NCI-H2107 treated with DMSO at 0.1 percent for 48 hours (cell line): ENCODE data around the gene LIPC.

Experiments
- DNase-seq: peaks from one replicate; lab custom pipeline; 2025; ENCODE audit not compliant: unreplicated experiment; lab: John Stamatoyannopoulos, UW

Gene LIPC

DNA sequence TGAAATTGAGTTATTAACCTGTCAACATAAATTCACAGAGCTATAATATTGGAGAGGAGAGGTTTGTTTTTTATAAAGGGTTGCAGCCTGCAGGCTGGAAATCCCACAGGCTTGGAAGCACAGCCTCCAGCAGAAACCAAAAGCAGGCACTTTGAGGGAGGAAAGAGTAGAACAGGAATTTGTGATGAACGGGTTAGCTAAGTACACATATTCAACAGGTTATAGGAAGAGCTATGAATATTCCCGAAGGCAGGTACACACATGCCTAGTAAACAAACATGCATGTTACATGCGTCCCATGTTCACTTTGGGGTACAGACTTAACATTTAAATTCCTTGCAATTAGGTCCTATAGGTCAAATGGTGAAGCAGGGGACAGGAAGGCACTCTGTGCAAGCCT, 25.9 kb upstream of the LIPC start:
- DNase-seq, result no peak

DNA sequence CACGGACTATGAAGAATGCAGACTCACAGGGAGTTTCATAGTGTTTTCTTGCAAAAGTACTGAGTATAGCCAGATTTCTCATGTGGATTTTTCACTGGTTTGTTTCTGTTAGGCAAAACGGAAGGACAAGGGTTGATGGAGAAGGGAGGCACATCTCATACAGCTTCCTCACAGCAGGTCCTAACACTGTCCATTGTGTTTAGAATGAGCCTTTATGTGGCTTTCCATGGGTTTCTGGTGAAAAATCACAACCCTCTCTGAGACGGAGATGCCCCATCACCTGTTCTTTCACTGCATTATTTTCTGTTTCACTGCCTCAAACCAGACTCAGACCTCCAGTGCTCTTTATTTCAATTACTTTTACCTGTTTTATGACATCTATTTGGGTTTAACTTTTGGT, 25.0 kb upstream of the LIPC start:
- DNase-seq, result no peak

DNA sequence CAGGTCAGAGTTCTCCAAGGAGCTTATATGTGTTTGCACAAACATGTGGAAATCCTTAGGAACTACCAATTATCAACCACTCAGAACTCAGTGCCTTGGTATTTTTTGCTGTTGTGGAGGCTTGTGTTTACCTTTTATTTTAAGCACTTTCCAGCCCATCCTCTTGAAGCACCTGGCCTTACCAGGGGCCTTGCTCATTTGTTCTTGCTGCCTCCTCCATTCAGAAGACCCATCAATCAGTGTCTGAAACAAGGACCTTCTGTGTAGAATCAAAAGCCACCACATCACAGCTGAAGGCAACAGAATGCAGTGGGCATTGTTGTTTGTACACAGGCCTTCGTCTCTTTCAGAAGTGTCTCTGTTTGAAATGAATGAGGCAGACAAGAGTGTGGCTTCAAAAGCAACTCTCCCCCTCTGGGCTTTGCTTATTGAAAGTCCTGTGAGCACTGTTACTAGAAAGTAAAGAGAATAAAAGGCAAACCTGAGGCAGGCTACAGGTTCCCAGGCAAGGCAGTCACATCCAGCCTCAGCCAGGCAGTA, 24.5 kb upstream of the LIPC start:
- peak; percentile 28 for DNase-seq

DNA sequence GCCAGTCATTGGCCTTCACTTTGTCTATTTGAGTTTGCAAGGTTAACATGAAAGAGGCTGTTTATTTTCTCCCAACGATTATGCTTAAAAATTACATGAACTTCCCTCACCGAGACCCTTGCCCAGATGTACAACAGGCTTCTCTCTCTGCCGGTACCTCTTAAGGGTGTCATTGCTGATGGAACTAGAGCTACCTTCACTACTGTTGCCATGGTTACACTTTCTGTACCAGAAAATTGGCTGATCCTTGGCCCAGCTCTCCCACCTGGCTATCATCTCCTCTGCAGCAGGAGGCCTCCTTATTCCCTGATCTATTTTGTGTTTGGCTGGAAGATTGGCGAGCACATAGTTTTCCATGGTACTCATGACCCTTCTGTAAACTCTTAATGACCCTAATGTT, 24.0 kb upstream of the LIPC start:
- DNase-seq, result no peak

DNA sequence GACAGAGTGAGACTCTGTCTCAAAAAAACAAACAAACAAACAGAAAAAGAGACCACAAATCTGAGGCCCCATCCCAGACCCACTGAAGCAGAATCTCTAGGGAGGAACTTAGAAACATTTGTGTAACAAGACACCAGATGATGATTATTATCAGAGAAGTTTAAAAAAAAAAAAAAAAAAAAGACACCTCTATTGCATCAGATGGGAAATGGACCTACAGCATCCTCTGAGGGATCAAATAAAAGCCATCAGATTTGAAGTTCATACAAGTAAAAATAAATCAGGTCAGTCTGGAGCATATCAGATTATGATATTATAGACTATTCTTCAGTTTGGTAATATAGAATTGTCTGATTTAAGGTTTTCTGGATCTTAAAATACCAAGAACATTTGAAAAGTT, 21.9 kb upstream of the LIPC start:
- DNase-seq, result peak; percentile 2

DNA sequence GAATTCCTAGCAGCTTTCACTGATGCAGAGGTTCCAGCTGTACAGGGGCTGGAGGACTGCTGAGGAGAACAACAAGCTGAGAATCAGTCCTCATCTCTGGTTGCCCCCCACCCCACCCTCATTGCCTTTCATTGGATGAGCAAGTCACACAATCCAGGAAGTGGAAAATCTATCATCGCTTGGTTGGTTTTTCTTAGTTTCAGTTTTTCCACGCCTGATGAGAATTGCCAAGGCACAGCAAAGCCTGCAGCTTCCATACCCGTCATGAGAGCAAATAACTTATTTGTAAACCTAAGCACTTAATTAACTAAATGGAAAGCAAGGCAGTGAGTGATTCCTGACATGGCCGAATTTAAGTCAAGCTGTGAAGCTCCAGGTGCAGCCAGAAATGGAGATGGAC, 21.4 kb upstream of the LIPC start:
- DNase-seq, result peak; percentile 73

DNA sequence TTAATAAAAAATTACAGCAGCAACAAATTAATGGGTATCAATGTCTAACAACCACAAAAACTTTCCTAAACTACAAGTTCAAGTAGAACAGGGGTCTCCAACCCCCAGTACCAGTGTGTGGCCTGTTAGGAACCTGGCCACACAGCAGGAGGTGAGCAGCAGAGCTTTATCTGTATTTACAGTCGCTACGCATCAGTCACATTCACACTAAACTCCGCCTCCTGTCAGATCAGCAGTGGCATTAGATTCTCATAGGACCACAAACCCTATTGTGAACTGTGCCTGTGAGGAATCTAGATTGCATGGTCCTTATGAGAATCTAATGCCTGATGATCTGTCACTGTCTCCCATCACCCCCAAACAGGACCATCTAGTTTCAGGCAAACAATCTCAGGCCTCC, 18.5 kb upstream of the LIPC start:
- DNase-seq, result no peak

DNA sequence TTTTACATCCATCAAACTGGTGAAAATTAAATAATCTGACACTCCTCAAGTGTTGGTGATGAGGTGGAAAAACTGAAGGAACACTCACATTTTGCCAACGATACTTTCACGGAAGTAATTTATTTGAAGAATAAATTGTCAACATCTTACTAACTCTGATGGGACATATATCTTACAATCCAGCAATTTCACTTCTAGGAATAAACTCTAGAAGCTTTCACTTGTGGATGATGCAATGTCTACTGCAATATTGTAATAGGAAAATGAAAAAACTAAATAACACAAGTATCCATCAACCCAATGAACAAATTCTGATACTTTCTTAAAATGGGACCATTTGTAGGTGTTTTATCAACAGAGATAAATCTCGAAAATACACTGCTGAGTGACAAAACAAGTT, 16.2 kb upstream of the LIPC start:
- no peak for DNase-seq

DNA sequence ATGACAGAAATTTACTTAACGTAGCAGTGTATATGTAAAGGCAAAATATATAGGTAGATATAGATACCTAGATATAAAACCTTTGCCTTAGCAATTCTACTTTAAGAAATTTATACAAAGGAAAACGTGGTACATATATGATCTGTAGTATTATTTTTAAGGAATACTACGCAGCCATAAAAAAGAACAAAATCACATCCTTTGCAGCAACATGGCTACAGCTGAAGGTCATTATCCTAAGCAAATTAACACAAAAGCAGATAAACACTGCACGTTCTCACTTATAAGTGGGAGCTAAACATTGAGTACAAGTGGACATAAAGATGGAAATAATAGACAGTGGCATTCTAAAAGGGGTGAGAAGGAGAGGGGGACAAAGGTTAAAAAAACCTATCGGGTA, 14.8 kb upstream of the LIPC start:
- DNase-seq, result no peak

DNA sequence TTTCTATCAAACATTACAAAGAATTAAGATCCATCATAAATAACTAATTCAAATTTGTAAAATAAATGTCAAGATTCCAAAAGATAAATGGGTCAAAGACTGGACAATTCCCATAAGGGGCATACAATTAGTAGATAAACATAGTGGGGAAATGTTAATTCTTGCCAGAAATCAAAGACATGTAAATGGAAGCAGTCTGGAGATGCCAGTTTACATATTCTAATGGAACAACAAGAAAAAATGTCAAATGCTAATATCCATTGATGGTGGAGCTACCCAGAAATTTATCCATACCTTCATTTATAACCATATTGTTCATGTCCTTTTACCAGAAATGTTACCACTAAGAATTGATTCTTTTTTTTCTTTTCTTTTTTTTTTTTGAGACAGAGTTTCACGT, 13.7 kb upstream of the LIPC start:
- DNase-seq, result no peak

DNA sequence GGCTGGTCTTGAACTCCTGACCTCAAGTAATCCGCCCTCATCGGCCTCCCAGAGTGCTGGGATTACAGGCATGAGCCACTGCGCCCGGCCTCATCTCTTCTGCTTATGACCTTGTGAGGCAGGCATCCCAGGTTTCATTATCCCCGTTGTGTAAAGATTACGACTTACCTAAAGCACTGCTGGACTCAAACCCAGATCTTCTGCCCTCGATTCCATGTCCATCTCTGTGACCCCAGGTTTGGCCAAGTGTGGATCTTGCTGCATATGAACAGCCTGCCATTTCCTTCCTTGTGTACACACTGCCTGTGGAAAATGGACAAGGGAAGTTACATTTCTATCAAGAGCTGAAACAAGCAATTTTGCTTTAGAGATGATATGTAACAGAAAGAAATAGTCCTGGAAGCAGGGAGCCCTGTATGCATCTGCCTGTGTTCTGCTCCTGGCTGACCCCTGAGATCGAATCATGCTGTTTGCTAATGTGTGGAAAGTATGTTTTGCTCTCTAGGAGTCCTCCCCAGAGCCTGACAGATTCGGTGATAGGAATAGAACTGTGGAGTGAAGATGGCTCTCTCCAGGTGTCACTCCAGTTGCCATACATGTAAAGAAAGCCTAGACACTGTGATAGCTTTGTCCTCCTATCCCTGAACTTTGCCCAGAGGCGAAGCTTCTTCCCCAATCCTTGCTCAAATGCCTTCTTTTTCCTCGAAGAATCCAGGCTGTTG, 11.8 kb upstream of the LIPC start:
- DNase-seq, result no peak

DNA sequence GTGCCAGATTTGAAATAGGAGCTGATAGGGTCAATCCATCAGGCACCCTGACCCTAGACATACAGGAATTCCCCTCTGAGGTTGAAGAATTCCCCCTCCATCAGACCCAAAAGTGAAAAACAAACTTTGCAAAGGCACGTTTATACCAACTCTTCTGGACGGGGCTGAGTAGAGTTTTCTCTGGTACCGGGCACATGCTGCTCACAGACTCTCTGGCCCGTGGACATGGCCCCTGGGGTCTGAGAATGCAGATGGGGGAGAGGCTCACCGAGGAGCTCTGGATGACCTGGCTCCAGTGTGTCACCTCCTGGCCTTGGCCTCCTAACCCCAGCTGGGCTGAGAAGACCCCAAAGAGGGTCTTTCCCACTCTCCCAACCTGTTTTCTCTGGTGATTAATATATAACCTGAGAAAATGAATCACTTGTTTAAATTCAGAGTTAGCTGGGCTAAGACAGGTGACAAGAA, 11.2 kb upstream of the LIPC start:
- no peak for DNase-seq

DNA sequence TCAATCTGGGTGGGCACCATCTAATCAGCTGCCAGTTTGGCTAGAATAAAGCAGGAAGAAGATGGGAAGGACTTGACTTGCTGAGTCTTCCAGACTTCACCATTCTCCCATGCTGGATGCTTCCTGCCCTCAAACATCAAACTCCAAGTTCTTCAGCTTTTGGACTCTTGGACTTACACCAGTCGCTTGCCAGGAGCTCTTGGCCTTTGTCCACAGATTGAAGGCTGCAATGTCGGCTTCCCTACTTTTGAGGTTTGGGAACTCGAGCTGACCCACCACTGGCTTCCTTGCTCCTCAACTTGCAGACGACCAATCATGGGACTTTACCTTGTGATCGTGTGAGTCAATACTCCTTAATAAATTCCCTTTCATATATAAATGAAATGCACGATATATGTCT, 8.6 kb upstream of the LIPC start:
- DNase-seq, result no peak

DNA sequence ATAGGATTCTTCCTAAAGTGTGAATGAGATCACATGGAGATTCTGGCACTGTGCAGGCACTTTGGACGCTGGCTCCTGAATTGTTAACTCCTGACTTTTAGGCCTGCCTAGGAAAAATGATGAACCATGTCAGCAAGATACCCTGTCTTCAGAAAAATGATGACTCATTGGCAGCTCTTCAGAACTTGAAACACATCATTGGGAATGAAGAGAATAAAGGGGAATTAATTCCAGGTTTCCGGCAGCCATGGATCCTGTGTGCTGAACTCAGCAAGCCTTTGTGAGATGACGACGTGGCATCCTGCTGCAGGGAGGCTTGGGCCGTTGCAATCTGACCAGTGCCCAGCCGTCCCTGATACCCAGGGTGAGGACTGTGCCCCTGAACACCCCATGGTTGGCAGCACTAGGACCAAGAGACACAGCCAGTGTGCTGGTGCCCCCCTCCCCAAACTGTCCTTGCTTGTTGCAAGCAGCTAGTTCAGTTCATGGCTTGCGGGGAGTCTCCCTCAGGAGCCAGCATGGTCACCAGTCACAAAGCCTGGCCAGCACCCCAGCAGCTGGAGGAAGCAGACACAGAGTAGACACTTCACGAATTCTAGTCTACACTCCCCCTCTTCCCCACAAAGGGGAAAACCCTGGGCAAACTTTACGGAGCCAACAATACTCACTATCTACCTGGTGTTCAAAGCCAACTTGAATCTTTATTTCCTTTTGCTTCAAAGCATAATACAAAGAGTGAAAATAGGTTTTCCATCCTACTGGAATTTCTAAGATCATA, 7.8 kb upstream of the LIPC start:
- DNase-seq, result no peak

DNA sequence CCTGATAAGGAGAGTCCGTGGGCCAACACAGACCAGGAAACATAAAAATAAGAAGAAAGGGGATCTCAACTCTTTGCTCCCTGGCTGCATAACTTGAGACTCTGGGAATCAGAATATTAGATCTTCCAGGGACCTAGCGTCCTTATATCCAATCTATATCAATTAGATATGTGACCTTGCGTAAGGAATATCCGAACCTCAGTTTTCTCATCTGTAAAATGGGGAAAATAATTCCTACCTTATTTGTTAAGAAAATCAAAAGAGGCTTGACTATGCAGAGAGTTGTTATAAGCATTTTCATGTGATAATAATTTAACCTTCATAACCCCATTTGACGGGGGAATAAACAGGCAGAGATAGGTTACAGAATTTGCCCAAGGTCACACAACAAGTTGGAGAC, 7.1 kb upstream of the LIPC start:
- no peak for DNase-seq

DNA sequence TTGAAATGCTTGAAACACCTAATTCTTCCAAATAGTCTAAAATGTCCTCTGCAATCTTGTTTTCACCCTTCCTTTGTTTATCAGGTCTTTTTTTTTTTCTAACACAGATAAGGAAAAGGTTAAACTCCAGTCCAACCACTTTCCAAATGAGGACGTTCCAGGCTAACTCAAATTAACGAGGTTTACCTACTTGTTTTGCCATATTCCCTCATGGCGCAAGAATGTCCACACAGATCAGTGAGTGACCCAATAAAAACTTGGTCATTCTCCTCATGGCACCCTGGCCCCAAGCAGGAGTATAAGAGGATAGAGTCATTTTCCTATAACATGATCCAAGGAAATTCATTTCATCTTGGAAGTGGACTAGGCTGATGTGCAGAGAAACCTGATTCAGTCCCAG, 6.6 kb upstream of the LIPC start:
- no peak for DNase-seq

DNA sequence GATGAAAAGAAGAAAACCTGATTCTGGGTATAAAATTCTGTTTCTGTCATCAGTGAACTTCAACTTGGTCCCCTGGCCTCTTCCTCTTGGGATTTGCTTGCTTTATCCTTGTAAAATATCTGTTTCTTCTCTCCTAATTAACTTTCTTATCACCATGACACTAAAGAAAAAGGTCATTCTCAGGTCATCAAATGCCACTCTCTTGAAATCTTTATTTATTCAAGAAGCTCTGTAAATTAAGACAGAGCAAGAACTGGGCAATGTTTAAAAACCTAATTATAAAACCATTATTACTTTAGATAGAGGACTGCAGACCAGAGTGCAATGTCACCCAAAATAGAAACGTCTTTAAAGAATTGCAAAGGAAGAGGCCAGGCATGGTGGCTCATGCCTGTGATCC, 6.0 kb upstream of the LIPC start:
- DNase-seq, result no peak

DNA sequence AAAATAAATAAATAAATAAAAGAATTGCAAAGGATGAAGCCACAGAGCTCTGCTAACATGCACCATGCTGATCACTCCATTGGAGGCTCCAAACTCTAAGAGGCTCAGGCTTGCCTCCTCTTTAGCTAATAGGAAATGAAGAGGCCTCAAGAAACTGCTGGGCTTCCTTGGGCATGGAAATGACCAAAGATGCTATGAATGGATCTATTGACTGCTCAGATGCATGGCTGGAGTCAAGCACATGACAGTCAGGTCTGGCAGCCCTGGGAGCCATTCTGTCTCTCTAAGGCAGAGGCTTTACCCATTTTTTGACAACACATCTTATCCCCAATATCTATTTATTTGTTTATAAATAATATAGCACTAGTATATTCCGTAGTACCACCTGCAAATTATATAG, 5.3 kb upstream of the LIPC start:
- DNase-seq, result no peak

DNA sequence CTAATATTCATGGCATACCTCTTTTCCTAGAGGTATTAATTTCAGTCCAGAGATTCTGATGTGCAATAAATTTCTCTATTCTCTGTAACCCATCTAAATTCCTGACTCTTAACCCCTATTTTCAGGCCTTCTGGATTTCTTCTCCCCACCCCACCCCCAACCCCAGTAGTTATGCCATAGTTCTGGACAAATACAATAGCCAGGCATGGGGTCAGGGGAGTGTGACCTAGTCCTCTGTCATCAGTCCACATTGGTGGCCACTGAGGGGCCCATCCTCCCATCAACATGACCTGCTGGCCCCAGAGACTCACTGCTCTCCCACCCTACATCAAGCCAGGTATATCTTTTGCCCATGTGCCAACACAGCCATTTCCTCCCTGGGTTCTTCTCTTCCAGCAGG, 3.8 kb upstream of the LIPC start:
- DNase-seq, result no peak

DNA sequence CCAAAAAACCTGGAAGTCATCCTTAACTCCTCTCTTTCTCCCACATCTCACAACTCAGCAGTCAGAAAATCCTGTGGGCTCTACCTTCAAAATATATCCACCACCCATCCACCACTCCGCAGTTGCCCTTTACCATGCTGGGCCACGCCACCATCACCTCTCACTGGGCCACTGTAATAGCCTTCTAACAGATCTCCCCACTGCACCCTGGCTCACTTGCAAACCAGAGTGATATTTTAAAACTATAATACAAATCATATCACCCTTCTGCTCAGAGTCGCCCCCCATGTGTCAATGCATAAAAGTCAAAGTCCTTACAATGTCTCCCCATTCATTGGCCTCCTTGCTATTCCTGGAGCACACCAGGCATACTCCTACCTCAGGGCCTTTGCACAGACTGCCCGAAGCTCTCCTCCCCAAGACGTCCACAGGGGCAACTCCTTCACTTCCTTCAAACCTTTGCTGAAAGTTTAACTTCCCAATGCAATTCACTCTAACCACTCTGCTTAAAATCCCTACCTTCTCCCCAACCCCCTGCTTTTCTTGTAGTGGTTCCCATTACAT, 1.5 kb upstream of the LIPC start:
- no peak for DNase-seq

DNA sequence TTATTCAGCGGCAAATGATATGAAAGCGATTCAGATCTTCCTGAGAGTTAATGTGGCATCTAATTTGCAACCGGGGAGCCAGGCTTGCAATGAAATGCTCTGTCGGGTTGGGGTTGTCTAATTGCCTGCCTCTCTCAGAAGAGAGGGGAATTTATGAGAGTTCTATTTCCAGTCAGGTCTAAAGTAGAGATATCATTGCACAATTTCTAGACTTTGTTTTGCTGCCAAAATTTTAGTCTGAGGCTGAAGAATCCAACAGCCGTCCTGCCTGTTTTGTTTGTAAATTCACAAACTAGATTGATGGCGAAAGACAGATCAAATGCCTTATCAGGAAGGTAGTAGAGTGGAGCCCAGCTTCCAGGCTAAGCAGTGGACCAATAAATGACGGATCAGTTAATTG, 610 bp downstream of the LIPC start:
- no peak for DNase-seq
